ENCODE results near the gene BSDC1. TPM values are rescaled to one million over a fixed set of nuclear protein-coding genes. Genes with fewer than 3 reads are reported as not detected.

BSDC1 gene
- total and polyA plus RNA-seq, 10 of the 15 experiments (the other 5 are each of a cell fraction or from before 2014, with no cell fraction given): 3.0 to 39.7 (median 22.8) TPM

DNA sequence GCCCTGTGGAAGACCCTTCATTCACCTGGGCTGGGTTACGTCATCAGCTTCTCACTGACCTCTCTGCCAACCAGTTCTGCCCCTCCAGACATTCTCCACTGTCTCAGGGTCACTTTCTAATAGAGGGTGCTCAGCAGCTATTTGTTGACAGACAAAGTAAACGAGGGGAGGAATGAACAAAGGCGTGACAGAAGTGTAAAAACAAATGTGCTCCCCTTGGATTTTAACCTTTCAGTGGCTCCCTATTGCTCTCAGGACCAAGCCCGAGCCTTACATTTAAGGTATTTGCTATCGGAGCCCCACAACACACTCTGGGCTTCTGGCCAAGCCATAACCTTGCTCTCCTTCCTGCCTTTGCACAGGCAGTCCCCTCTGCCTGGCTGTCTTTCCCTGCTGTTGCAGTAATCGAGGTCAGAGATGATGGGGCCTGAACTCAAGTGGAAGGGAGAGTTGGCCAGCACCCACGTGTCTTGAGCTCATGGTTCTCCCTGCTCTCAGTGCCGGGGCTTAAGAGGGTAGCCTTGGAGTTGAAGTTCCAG lies 48.9 kb downstream of the BSDC1 start:
- Histone ChIP-seq H3K27me3 (replicated peaks in 1 of 2; ENCODE audit: control insufficient read depth in 2 of 2, insufficient read depth in 2 of 2, low read length in 1 of 2) (no peaks in the 10 kb centered on the region), H2AFZ (ENCODE audit: control insufficient read depth, low read depth, low read length) (no peak overlapping the region), H3K4me1 (ENCODE audit: control insufficient read depth, insufficient read depth, low read length) (peaks cover 14% of the 10 kb centered on the region), H3K9ac (ENCODE audit: control insufficient read depth, insufficient read depth, low read length) (no peak overlapping the region), H4K20me1 (ENCODE audit: control insufficient read depth, insufficient read depth) (no peaks in the 10 kb centered on the region), H3K9me3 (replicated peaks; ENCODE audit: control insufficient read depth, insufficient read depth, low read length) (no peaks in the 10 kb centered on the region), H3K36me3 (ENCODE audit: control insufficient read depth in 2 of 2, insufficient read depth in 2 of 2, low read length in 1 of 2) (no peaks in the 10 kb centered on the region), H3K4me3 (no peak overlapping the region), H3K79me2 (ENCODE audit: control insufficient read depth, insufficient read depth, low read length) (no peaks in the 10 kb centered on the region), H3K4me2 (ENCODE audit: control insufficient read depth, insufficient read depth) (no peak overlapping the region), H3K27ac (ENCODE audit: control insufficient read depth, insufficient read depth) (no peak overlapping the region)
- peak; percentile 10; the same call in 1 of the 3 replicates for ATAC-seq
- POLR2A ChIA-PET: interaction anchor here (0.9 to 1.2 kb wide), 2 partner anchors 11 to 49 kb away, joined by 3 read pairs; partner anchors contain the start of gene BSDC1
- in situ Hi-C loops (cut with MboI) (no loop called here), intact Hi-C loops (cut with micrococcal nuclease; ENCODE audit: unreplicated experiment) (no loop called here)
- 15% methylated on average over 8 of the region's 8 CpGs for WGBS (ENCODE audit: insufficient coverage, insufficient replicate concordance, low lambda C conversion rate, missing lambda C conversion rate)
- RAD21 ChIA-PET (ENCODE audit: unreplicated experiment): interaction anchor here (1.2 to 1.7 kb wide), 2 partner anchors 9 to 12 kb away, joined by 3 to 4 read pairs; partner anchors contain the start of gene MARCKSL1
- no TSS peak for BruUV-seq (replicated peaks)
- FAIRE-seq: no peak
- SMC1A ChIA-PET (ENCODE audit: uncharacterized antibody, unreplicated experiment): interaction anchor here (1.1 to 1.2 kb wide), 2 partner anchors 32 to 143 kb away, joined by 3 read pairs; no protein-coding TSS in a partner anchor
- no peak for DNase-seq (ENCODE audit: low read depth, low spot score)
- CTCF ChIA-PET: interaction anchor here (1.0 to 1.3 kb wide), 2 partner anchors 55 to 129 kb away, joined by 3 to 5 read pairs; no protein-coding TSS in a partner anchor
- TF ChIP-seq CBX5 (IDR thresholded peaks at IDR 0.05; ENCODE audit: low read depth): no peak
- TF ChIP-seq MTA3 (IDR thresholded peaks at IDR 0.05; ENCODE audit: borderline replicate concordance, low read length): no peak
- no peak for TF ChIP-seq RUNX3 (IDR thresholded peaks at IDR 0.05; ENCODE audit: low read length)
- TF ChIP-seq, protein P1, sequence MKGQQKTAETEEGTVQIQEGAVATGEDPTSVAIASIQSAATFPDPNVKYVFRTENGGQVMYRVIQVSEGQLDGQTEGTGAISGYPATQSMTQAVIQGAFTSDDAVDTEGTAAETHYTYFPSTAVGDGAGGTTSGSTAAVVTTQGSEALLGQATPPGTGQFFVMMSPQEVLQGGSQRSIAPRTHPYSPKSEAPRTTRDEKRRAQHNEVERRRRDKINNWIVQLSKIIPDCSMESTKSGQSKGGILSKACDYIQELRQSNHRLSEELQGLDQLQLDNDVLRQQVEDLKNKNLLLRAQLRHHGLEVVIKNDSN (IDR thresholded peaks at IDR 0.05; ENCODE audit: borderline replicate concordance, extremely low read length, insufficient read depth, low read depth, low read length): no peak
- TF ChIP-seq CBFB (IDR thresholded peaks at IDR 0.05; ENCODE audit: low read depth): no peak

DNA sequence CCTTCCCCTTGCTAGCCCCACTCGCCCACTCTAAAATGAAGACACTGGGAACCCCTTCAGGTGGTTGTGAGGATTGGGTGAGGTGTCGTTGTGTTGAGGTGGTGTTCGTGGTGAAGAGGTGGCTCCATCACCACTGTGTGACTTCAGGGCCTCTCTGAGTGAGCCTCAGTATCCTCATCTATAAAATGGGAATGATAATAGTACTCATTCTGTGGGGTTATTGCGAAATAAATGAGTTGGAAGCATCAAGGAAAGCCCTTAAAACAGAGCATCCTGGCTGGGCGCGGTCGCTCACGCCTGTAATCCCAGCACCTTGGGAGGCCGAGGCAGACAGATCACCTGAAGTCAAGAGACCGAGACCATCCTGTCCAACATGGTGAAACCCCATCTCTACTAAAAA lies 51.5 kb downstream of the BSDC1 start:
- CTCF ChIA-PET: interaction anchor here (1.0 to 1.3 kb wide), 2 partner anchors 127 to 178 kb away, joined by 3 read pairs; no protein-coding TSS in a partner anchor
- Histone ChIP-seq H3K27me3 (replicated peaks in 1 of 2; ENCODE audit: control insufficient read depth in 2 of 2, insufficient read depth in 2 of 2, low read length in 1 of 2) (no peaks in the 10 kb centered on the region), H3K4me3 (no peak overlapping the region), H3K36me3 (ENCODE audit: control insufficient read depth in 2 of 2, insufficient read depth in 2 of 2, low read length in 1 of 2) (no peaks in the 10 kb centered on the region), H2AFZ (ENCODE audit: control insufficient read depth, low read depth, low read length) (no peak overlapping the region), H3K9me3 (replicated peaks; ENCODE audit: control insufficient read depth, insufficient read depth, low read length) (no peaks in the 10 kb centered on the region), H3K9ac (ENCODE audit: control insufficient read depth, insufficient read depth, low read length) (no peak overlapping the region), H3K4me2 (ENCODE audit: control insufficient read depth, insufficient read depth) (0 out of 2 replicates have a peak overlapping the region, but pooled peaks have one; percentile 2), H3K27ac (ENCODE audit: control insufficient read depth, insufficient read depth) (no peak overlapping the region), H3K79me2 (ENCODE audit: control insufficient read depth, insufficient read depth, low read length) (no peaks in the 10 kb centered on the region; the same call in 1 of the 2 replicates), H4K20me1 (ENCODE audit: control insufficient read depth, insufficient read depth) (no peaks in the 10 kb centered on the region), H3K4me1 (ENCODE audit: control insufficient read depth, insufficient read depth, low read length) (peaks cover 40% of the 10 kb centered on the region)
- no peak for FAIRE-seq
- in situ Hi-C loops (cut with MboI) (no loop called here), intact Hi-C loops (cut with micrococcal nuclease; ENCODE audit: unreplicated experiment) (no loop called here)
- RAD21 ChIA-PET (ENCODE audit: unreplicated experiment): no interaction called here
- no peak for DNase-seq (ENCODE audit: low read depth, low spot score)
- POLR2A ChIA-PET: interaction anchor here (1.2 kb wide), 1 partner anchor 14 kb away, joined by 3 read pairs; no protein-coding TSS in a partner anchor
- 73% methylated on average over 10 of the region's 10 CpGs for WGBS (ENCODE audit: insufficient coverage, insufficient replicate concordance, low lambda C conversion rate, missing lambda C conversion rate)
- SMC1A ChIA-PET (ENCODE audit: uncharacterized antibody, unreplicated experiment): interaction anchor here (1.0 to 1.2 kb wide), 2 partner anchors 10 to 23 kb away, joined by 3 read pairs; no protein-coding TSS in a partner anchor
- ATAC-seq: no peak
- no TSS peak for BruUV-seq (replicated peaks)
- TF ChIP-seq ZNF24 (IDR thresholded peaks at IDR 0.05) (no peak), ZNF384 (IDR thresholded peaks at IDR 0.05; ENCODE audit: borderline replicate concordance, low read depth, low read length) (no peak), BHLHE40 (IDR thresholded peaks at IDR 0.05; ENCODE audit: borderline replicate concordance in 1 of 2, low read depth in 2 of 2, low read length in 1 of 2) (no peak), TAF1 (IDR thresholded peaks at IDR 0.05; ENCODE audit: borderline replicate concordance, low read depth, low read length) (no peak), SRF (IDR thresholded peaks at IDR 0.05; ENCODE audit: low read depth in 2 of 2, low read length in 2 of 2) (no peak), RB1 (IDR thresholded peaks at IDR 0.05; ENCODE audit: borderline replicate concordance) (no peak), SIX5 (IDR thresholded peaks at IDR 0.05; ENCODE audit: low read depth, low read length, severe bottlenecking) (no peak), SMC3 (IDR thresholded peaks at IDR 0.05; ENCODE audit: borderline replicate concordance, low read length) (no peak), TARDBP (IDR thresholded peaks at IDR 0.05; ENCODE audit: borderline replicate concordance) (no peak), YBX1 (IDR thresholded peaks at IDR 0.05) (no peak)
- TF ChIP-seq, protein P2, sequence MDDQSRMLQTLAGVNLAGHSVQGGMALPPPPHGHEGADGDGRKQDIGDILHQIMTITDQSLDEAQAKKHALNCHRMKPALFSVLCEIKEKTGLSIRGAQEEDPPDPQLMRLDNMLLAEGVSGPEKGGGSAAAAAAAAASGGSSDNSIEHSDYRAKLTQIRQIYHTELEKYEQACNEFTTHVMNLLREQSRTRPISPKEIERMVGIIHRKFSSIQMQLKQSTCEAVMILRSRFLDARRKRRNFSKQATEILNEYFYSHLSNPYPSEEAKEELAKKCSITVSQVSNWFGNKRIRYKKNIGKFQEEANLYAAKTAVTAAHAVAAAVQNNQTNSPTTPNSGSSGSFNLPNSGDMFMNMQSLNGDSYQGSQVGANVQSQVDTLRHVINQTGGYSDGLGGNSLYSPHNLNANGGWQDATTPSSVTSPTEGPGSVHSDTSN (IDR thresholded peaks at IDR 0.05; ENCODE audit: insufficient replicate concordance, low read depth, low read length): no peak

Measured in GM12878 (cell line).